HEK293 (cell line): ENCODE data around the gene TDP2.

Experiments
- BCL6B ChIP-seq: fragments of 450-650 bp; formaldehyde crosslinking; IDR thresholded peaks from 2 replicates; pipeline ENCODE4 v1.5.1; 2017; ENCODE audit warnings: missing biosample characterization, missing genetic modification characterization
- EGR2 ChIP-seq: fragments of 450-650 bp; formaldehyde crosslinking; IDR thresholded peaks from 2 replicates; pipeline ENCODE4 v1.5.1; 2016; ENCODE audit warnings: low read depth, missing biosample characterization, missing genetic modification characterization
- GLI4 ChIP-seq: fragments of 450-650 bp; formaldehyde crosslinking; IDR thresholded peaks from 2 replicates; pipeline ENCODE4 v1.5.1; 2016; ENCODE audit warnings: missing biosample characterization, missing genetic modification characterization
- GLIS1 ChIP-seq: fragments of 450-650 bp; formaldehyde crosslinking; IDR thresholded peaks from 2 replicates; pipeline ENCODE4 v1.5.1; 2016; ENCODE audit warnings: missing biosample characterization, missing genetic modification characterization
- HIC1 ChIP-seq: fragments of 450-650 bp; formaldehyde crosslinking; IDR thresholded peaks from 2 replicates; pipeline ENCODE4 v1.5.1; 2016; ENCODE audit warnings: missing biosample characterization, missing genetic modification characterization
- HOXA7 ChIP-seq: sonication (generic); formaldehyde crosslinking; IDR thresholded peaks from 2 replicates; pipeline ENCODE4 v1.8.1; 2022; ENCODE audit warnings: missing genetic modification reagents, borderline replicate concordance
- KLF9 ChIP-seq: fragments of 450-650 bp; formaldehyde crosslinking; IDR thresholded peaks from 2 replicates; pipeline ENCODE4 v1.5.1; 2016; ENCODE audit warnings: missing biosample characterization, missing genetic modification characterization, low read depth
- MZF1 ChIP-seq: fragments of 450-650 bp; formaldehyde crosslinking; IDR thresholded peaks from 2 replicates; pipeline ENCODE4 v1.5.1; 2017; ENCODE audit warnings: missing biosample characterization, missing genetic modification characterization, borderline replicate concordance
- PRDM1 ChIP-seq: fragments of 450-650 bp; formaldehyde crosslinking; IDR thresholded peaks from 2 replicates; pipeline ENCODE4; 2016; ENCODE audit warnings: missing biosample characterization, missing genetic modification characterization
- REST ChIP-seq: fragments of 450-650 bp; formaldehyde crosslinking; IDR thresholded peaks from 2 replicates; pipeline ENCODE4 v1.5.1; 2016; ENCODE audit warnings: missing biosample characterization, missing genetic modification characterization
- ZBTB1 ChIP-seq: fragments of 450-650 bp; formaldehyde crosslinking; IDR thresholded peaks from 2 replicates; pipeline ENCODE4 v1.5.1; 2016; ENCODE audit warnings: missing biosample characterization, missing genetic modification characterization
- ZBTB49 ChIP-seq: fragments of 450-650 bp; formaldehyde crosslinking; IDR thresholded peaks from 2 replicates; pipeline ENCODE4 v1.5.1; 2016; ENCODE audit warnings: missing biosample characterization, missing genetic modification characterization, low read depth
- ZFP3 ChIP-seq: fragments of 450-650 bp; formaldehyde crosslinking; IDR thresholded peaks from 2 replicates; pipeline ENCODE4 v1.5.1; 2016; ENCODE audit warnings: low read depth, missing biosample characterization, missing genetic modification characterization
- ZNF140 ChIP-seq: fragments of 450-650 bp; formaldehyde crosslinking; IDR thresholded peaks from 2 replicates; pipeline ENCODE4 v1.5.1; 2016; ENCODE audit warnings: missing biosample characterization, missing genetic modification characterization
- ZNF211 ChIP-seq: fragments of 450-650 bp; formaldehyde crosslinking; IDR thresholded peaks from 2 replicates; pipeline ENCODE4 v1.5.1; 2016; ENCODE audit warnings: low read depth, missing biosample characterization, missing genetic modification characterization
- ZNF248 ChIP-seq: fragments of 450-650 bp; formaldehyde crosslinking; IDR thresholded peaks from 2 replicates; pipeline ENCODE4 v1.5.1; 2017; ENCODE audit warnings: missing biosample characterization, missing genetic modification characterization
- ZNF266 ChIP-seq: fragments of 450-650 bp; formaldehyde crosslinking; IDR thresholded peaks from 2 replicates; pipeline ENCODE4 v1.5.1; 2016; ENCODE audit warnings: missing biosample characterization, missing genetic modification characterization, low read depth
- ZNF302 ChIP-seq: fragments of 450-650 bp; formaldehyde crosslinking; IDR thresholded peaks from 2 replicates; pipeline ENCODE4 v1.5.1; 2016; ENCODE audit warnings: missing biosample characterization, missing genetic modification characterization, low read depth
- ZNF324 ChIP-seq: fragments of 450-650 bp; formaldehyde crosslinking; IDR thresholded peaks from 2 replicates; pipeline ENCODE4 v1.5.1; 2016; ENCODE audit warnings: missing biosample characterization, missing genetic modification characterization
- ZNF335 ChIP-seq: fragments of 450-650 bp; formaldehyde crosslinking; conservative IDR thresholded peaks from 2 replicates; pipeline ENCODE4 v1.5.1; 2016; ENCODE audit warnings: missing biosample characterization, missing genetic modification characterization
- ZNF341 ChIP-seq: fragments of 450-650 bp; formaldehyde crosslinking; IDR thresholded peaks from 2 replicates; pipeline ENCODE4; 2016; ENCODE audit warnings: low read depth, missing biosample characterization, missing genetic modification characterization
- ZNF354C ChIP-seq: fragments of 450-650 bp; formaldehyde crosslinking; IDR thresholded peaks from 2 replicates; pipeline ENCODE4 v1.5.1; 2016; ENCODE audit warnings: missing biosample characterization, missing genetic modification characterization, low read depth, borderline replicate concordance
- ZNF37A ChIP-seq: fragments of 450-650 bp; IDR thresholded peaks from 2 replicates; pipeline ENCODE4 v1.5.1; 2018; ENCODE audit warnings: missing biosample characterization, missing genetic modification characterization
- ZNF514 ChIP-seq: fragments of 450-650 bp; formaldehyde crosslinking; IDR thresholded peaks from 2 replicates; pipeline ENCODE4 v1.5.1; 2016; ENCODE audit warnings: missing biosample characterization, missing genetic modification characterization
- ZNF624 ChIP-seq: fragments of 450-650 bp; formaldehyde crosslinking; IDR thresholded peaks from 2 replicates; pipeline ENCODE4 v1.5.1; 2017; ENCODE audit warnings: missing biosample characterization, missing genetic modification characterization
- ZNF629 ChIP-seq: fragments of 450-650 bp; formaldehyde crosslinking; IDR thresholded peaks from 2 replicates; pipeline ENCODE4 v1.5.1; 2017; ENCODE audit warnings: missing biosample characterization, missing genetic modification characterization
- ZNF645 ChIP-seq: fragments of 450-650 bp; formaldehyde crosslinking; IDR thresholded peaks from 2 replicates; pipeline ENCODE4; 2016; ENCODE audit warnings: missing biosample characterization, missing genetic modification characterization
- ZNF670 ChIP-seq: fragments of 450-650 bp; formaldehyde crosslinking; IDR thresholded peaks from 2 replicates; pipeline ENCODE4 v1.5.1; 2016; ENCODE audit warnings: missing biosample characterization, missing genetic modification characterization, low read depth
- ZNF768 ChIP-seq: fragments of 450-650 bp; formaldehyde crosslinking; IDR thresholded peaks from 2 replicates; pipeline ENCODE4 v1.5.1; 2018; ENCODE audit warnings: missing biosample characterization, mild to moderate bottlenecking, missing genetic modification characterization
- ZNF830 ChIP-seq: fragments of 450-650 bp; IDR thresholded peaks from 2 replicates; pipeline ENCODE4 v1.5.0; 2018; ENCODE audit warnings: missing biosample characterization, missing genetic modification characterization, low read depth, mild to moderate bottlenecking, moderate library complexity
- ZSCAN30 ChIP-seq: fragments of 450-650 bp; IDR thresholded peaks from 2 replicates; pipeline ENCODE4 v1.5.1; 2018; ENCODE audit warnings: missing biosample characterization, mild to moderate bottlenecking, missing genetic modification characterization, moderate library complexity

TDP2 gene

DNA sequence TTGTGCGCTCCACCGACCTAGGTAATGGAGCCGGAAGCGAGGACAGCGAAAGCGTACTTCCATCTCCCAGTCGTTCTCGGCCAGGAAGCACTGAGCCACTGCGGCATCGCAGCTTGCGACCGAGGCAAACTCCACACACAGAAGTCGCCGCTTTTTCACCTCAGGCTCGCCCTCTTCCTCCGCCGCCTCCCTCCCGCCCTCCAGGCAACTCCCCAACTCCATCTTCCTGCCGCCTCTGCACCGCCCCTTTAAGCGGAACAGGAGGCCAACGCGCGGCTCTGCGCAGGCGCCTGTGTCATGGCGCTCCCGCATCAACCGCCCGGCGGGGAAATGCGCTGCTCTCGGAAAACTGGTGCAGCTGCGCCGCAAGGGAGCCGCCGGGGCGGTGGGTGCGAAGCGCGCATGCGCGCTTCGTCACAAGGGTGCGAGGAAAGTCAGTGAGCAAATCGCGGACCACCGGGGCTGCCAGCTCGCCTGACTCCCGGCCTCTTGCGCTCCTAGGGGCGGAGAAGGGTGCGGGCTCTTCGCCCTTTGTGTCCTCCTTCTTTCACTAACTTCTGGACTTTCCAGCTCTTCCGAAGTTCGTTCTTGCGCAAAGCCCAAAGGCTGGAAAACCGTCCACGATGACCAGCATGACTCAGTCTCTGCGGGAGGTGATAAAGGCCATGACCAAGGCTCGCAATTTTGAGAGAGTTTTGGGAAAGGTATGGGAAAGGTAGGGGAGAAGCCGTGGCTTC is at the start of gene TDP2, which contains the start of gene ACOT13 (continued):
- TF ChIP-seq HOXA7 (CRISPR knock-in tag) (no peak), ZNF768 (tag by site-specific recombination) (no peak), REST (tag by site-specific recombination) (peak; percentile 67), BCL6B (tag by site-specific recombination) (no peak), EGR2 (peak; percentile 95), ZNF266 (no peak), ZNF354C (no peak), GLI4 (tag by site-specific recombination) (no peak), ZNF37A (tag by site-specific recombination) (no peak), ZNF211 (tag by site-specific recombination) (no peak), ZNF140 (tag by site-specific recombination) (no peak), ZNF341 (tag by site-specific recombination) (peak; percentile 48; the same call in 1 of the 2 replicates), ZNF302 (tag by site-specific recombination) (no peak), ZNF514 (tag by site-specific recombination) (no peak), ZFP3 (tag by site-specific recombination) (no peak), ZNF830 (tag by site-specific recombination) (no peak), ZBTB49 (tag by site-specific recombination) (no peak), ZBTB1 (tag by site-specific recombination) (no peak), ZNF645 (tag by site-specific recombination) (no peak), ZNF624 (tag by site-specific recombination) (no peak), ZNF324 (tag by site-specific recombination) (peak; percentile 46; the same call in 1 of the 2 replicates), ZNF629 (no peak), HIC1 (tag by site-specific recombination) (no peak), ZSCAN30 (tag by site-specific recombination) (peak; percentile 76), MZF1 (no peak), KLF9 (tag by site-specific recombination) (peak; percentile 85), ZNF248 (tag by site-specific recombination) (no peak), GLIS1 (tag by site-specific recombination) (peak; percentile 80), ZNF670 (no peak), ZNF335 (peak; percentile 82), PRDM1 (tag by site-specific recombination) (peak; percentile 91)
